Heart left ventricle (tissue), 16 donors: ENCODE results near the gene TMEM51. TPM values are rescaled to one million over a fixed set of nuclear protein-coding genes. Genes with fewer than 3 reads are reported as not detected.

Experiments used
- ATAC-seq, 4 donors: fragments of 200-7000 bp; cut with Tn5 transposase; one replicate each; pipeline ENCODE4 v1.9.1; 2020 to 2022; ENCODE audit warnings: moderate library complexity in 4 of 4, mild to moderate bottlenecking in 3 of 4, moderate number of reproducible peaks in 1 of 4
- DNase-seq, 5 donors: peaks; one replicate each; pipeline ENCODE4 v3.0.0-alpha.2; 2020
- H3K27ac ChIP-seq, 12 donors: fragments of 200-600 bp; sonication (generic) in 4 of 12; one replicate each; pipeline versions ENCODE4 v1.5.0 to v1.8.0; 2016 to 2022; ENCODE audit warnings: mild to moderate bottlenecking in 2 of 12
- H3K27me3 ChIP-seq, 9 donors: fragments of 200-600 bp; sonication (generic) in 2 of 9; one replicate each; pipeline versions ENCODE4 v1.5.1 to v1.8.0; 2016 to 2022; ENCODE audit warnings: mild to moderate bottlenecking in 3 of 9
- H3K36me3 ChIP-seq, 9 donors: fragments of 200-600 bp; sonication (generic) in 2 of 9; one replicate each; pipeline versions ENCODE4 v1.5.0 to v1.8.0; 2018 to 2022; ENCODE audit warnings: mild to moderate bottlenecking in 2 of 9
- H3K4me1 ChIP-seq, 12 donors: fragments of 200-600 bp; sonication (generic) in 4 of 12; one replicate each; pipeline versions ENCODE4 v1.5.0 to v1.8.0; 2016 to 2022; ENCODE audit warnings: mild to moderate bottlenecking in 3 of 12
- H3K4me3 ChIP-seq, 12 donors: fragments of 200-600 bp; sonication (generic) in 4 of 12; one replicate each; pipeline versions ENCODE4 v1.5.0 to v1.8.0; 2017 to 2022; ENCODE audit warnings: mild to moderate bottlenecking in 9 of 12, moderate library complexity in 4 of 12
- H3K9me3 ChIP-seq, 12 donors: fragments of 200-600 bp; sonication (generic) in 4 of 12; one replicate each; pipeline versions ENCODE4 v1.5.0 to v1.8.0; 2016 to 2022; ENCODE audit warnings: mild to moderate bottlenecking in 1 of 12
- POLR2A ChIP-seq, 2 donors: fragments of 450-650 bp; IDR thresholded peaks; one replicate each; pipeline ENCODE4 v1.6.1; 2017; ENCODE audit warnings: antibody characterized with exemption in 2 of 2, mild to moderate bottlenecking in 2 of 2, moderate library complexity in 2 of 2
- WGBS, 4 donors: extraction: QIAGEN DNeasy Blood & Tissue Kit in 2 of 4; methylation state at CpG; one replicate each; pipeline versions ENCODE4 v1.1.5 to v1.1.7; 2013 to 2018; 5-methylcytosine and 5-hydroxymethylcytosine counted together
- intact Hi-C, 10 donors: fragments of 100-400 bp; cut with DNase I; formaldehyde crosslinking; loops; one replicate each; pipeline versions ENCODE4 v1.11.1 to v1.14.2; 2022
- polyA plus RNA-seq, 2 donors: library from polyadenylated mRNA; stranded (reverse); fragments of 200-250 nt; gene quantifications; one replicate each; pipeline ENCODE4 v1.2.3, GENCODE V29; 2013
- total RNA-seq, 9 donors: library from RNA; depleted of rRNA in 2 of 9; stranded (reverse); fragments of >200 nt in 2 of 9; fragmentation: NEBNext Ultra II Directional in 3 of 9; extraction: Animal tissue kit (Norgen Biotek cat#: 25700) in 3 of 9; gene quantifications; one replicate each; pipeline versions ENCODE4 v1.1.0 to v1.2.4, GENCODE V29; 2016 to 2023
- TF ChIP-seq, protein P1 (sequence below), 12 donors: fragments of 200-600 bp; sonication (generic) in 4 of 12; IDR thresholded peaks; one replicate each; pipeline versions ENCODE4 v1.5.0 to v1.8.0; 2018 to 2022; ENCODE audit warnings: antibody characterized with exemption in 12 of 12, mild to moderate bottlenecking in 5 of 12
- donor health status: ischemic (EF 13 %, LVEDD 7.1; RV severe dilation, severe dysfunction).
- donor health status: healthy with polysubstance abuse.
- donor health status: DM: no; HTN: yes; CAD: no.
- donor health status: DM: no; HTN: no; CAD: no.
- donor health status: ischemic (EF 25% LVEDD 6.9; RV normal size, moderate dysfunction).
- donor health status: ischemic (EF 25% LVEDD 5.7; RV mildly dilated, moderate dysfunction).
- donor health status: healthy.
- donor health status: DM: yes; HTN: yes; CAD: no.
- donor health status: ischemic (EF 35%, LVEDD 5.7; RV mildly dilated, moderate dysfunction).
- donor health status: nonischemic (EF 11% LVEDD 7.7; RV severe dilation, severe dysfunction).
- donor health status: DM: yes; HTN: yes; CAD: no.
- donor health status: PGD.
- donor health status: ischemic (EF 29% LVEDD 5.4; RV normal size, mild dysfunction).
- donor health status: nonischemic (EF 23%, LVEDD 6.1; RV moderate dilation, normal function).

Gene TMEM51
- total and polyA plus RNA-seq, 11 donors: 2.0 to 9.5 (median 3.8) TPM

DNA sequence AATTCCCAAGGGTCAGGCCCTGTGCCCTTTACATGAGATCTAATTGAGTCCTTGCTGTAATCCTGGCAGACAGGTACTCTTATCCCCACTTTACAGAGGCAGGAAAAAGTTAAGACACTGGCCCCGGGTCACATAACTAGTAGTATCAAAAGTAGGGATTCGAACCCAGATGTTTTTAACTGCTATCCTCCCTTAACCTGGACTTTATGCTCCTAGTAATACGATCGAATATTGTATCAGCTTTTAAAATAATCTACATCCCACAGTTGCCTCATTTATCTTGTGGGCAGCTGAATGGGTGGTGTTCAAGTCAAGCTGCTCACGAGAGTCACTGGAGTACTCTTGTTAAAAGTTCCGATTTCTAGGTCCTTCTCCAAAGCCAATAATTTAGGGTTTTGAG, 25.5 kb upstream of the TMEM51 start:
- peaks cover 0 to 9% (median 0%) of the 10 kb centered on the region in 12 donors for H3K9me3 ChIP-seq
- intact Hi-C loops: loop anchor here (1.0 to 10.0 kb wide), 9 partner anchors 144 to 307 kb away; partner anchors contain the start of gene CTRC (in 2 of the 10)
- DNase-seq (no peak), ATAC-seq (no peak)
- H3K27ac ChIP-seq: no peak overlapping the region
- peaks cover 0 to 5% (median 0%) of the 10 kb centered on the region in 12 donors for H3K4me1 ChIP-seq
- H3K4me3 ChIP-seq: no peak overlapping the region
- TF ChIP-seq, protein P1, sequence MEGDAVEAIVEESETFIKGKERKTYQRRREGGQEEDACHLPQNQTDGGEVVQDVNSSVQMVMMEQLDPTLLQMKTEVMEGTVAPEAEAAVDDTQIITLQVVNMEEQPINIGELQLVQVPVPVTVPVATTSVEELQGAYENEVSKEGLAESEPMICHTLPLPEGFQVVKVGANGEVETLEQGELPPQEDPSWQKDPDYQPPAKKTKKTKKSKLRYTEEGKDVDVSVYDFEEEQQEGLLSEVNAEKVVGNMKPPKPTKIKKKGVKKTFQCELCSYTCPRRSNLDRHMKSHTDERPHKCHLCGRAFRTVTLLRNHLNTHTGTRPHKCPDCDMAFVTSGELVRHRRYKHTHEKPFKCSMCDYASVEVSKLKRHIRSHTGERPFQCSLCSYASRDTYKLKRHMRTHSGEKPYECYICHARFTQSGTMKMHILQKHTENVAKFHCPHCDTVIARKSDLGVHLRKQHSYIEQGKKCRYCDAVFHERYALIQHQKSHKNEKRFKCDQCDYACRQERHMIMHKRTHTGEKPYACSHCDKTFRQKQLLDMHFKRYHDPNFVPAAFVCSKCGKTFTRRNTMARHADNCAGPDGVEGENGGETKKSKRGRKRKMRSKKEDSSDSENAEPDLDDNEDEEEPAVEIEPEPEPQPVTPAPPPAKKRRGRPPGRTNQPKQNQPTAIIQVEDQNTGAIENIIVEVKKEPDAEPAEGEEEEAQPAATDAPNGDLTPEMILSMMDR (IDR thresholded peaks at IDR 0.05): no peak
- TF ChIP-seq POLR2A (IDR thresholded peaks at IDR 0.05): no peak
- H3K27me3 ChIP-seq: peaks cover 0 to 1% (median 0%) of the 10 kb centered on the region in 9 donors
- H3K36me3 ChIP-seq: no peaks in the 10 kb centered on the region
- 74 to 83% (median 78%) methylated on average over 6 of the region's 6 CpGs for WGBS, 4 donors

DNA sequence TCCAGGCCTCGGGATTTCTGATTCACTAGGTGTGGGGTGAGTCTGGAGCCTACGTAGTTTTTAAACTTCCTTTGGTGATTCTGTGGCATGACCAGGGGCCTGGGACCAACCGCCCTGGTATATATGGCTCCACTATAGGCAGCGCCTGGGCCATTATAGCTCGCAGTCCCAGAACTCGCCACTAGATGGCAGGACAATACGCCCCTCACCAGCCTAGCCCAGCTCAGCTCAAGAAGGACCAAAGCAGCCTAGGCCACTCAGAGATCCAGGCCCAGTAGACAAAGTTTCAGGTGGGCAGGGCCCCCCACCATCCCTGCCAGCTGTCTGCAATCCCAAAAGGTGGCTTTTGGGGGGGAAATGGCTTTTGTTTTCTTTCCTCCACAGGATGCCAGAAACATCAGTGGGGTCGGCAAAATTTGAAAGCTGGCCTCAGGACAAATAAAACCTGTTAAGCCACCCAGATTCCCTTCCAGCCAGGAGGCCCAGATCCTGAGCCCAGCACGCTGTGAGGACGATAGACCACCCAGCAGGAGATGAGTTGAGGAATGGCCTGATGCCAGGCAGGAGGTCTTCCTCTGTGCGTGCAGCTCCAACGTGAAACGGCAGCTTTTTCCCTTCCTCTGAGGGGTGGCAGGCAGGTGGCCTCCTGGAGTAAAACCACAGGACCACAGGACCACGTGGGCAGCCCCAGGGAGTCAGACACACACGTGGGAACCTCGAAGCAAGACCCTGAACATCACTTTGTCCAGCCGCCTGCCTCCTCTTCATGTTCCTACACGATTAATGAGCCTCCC, 24.8 kb upstream of the TMEM51 start:
- DNase-seq (peak; percentile 49 to 77 (median 65)), ATAC-seq (peak; percentile 76 to 93 (median 88))
- WGBS, 4 donors: 28 to 40% (median 38%) methylated on average over 13 to 18 of the region's 18 CpGs
- intact Hi-C loops: loop anchor here (1.0 to 10.0 kb wide), 9 partner anchors 144 to 306 kb away; partner anchors contain the start of gene CTRC (in 2 of the 10)
- peaks cover 0 to 5% (median 0%) of the 10 kb centered on the region in 12 donors for H3K4me1 ChIP-seq
- H3K4me3 ChIP-seq: no peak overlapping the region
- TF ChIP-seq, protein P1 (IDR thresholded peaks at IDR 0.05): peak; percentile 69 to 93 (median 87)
- TF ChIP-seq POLR2A (IDR thresholded peaks at IDR 0.05): no peak
- peaks cover 0 to 5% (median 0%) of the 10 kb centered on the region in 9 donors for H3K27me3 ChIP-seq
- no peaks in the 10 kb centered on the region for H3K36me3 ChIP-seq
- peaks cover 0 to 9% (median 0%) of the 10 kb centered on the region in 12 donors for H3K9me3 ChIP-seq
- H3K27ac ChIP-seq: no peak overlapping the region

DNA sequence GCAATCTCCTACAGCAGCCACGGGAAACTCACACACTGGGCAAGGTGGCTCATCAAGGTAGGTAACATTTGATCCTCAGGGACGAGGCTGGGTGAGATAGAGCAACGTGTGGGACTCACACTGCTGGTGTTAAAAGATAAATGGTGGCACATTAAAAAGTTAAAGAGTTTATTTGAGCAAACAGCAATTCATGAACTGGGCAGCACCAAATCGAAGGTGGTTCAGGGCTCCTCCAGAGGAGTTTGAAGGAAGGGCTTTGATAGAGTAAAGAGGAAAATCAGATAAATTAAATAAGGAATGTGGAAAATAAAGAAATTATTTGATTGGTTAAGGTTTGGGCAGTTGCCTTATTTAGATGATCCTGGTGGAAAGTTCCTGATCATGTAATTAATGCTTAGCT, 23.6 kb upstream of the TMEM51 start:
- DNase-seq (no peak), ATAC-seq (no peak)
- H3K4me3 ChIP-seq: no peak overlapping the region
- peaks cover 0 to 9% (median 0%) of the 10 kb centered on the region in 12 donors for H3K9me3 ChIP-seq
- H3K27me3 ChIP-seq: peaks cover 0 to 10% (median 0%) of the 10 kb centered on the region in 9 donors
- H3K36me3 ChIP-seq: no peaks in the 10 kb centered on the region
- intact Hi-C loops: loop anchor here in 8 of 10 donors (2.0 to 10.0 kb wide), 8 partner anchors 142 to 305 kb away; partner anchors contain the start of gene CTRC (in 2 of the 8)
- no peaks in the 10 kb centered on the region for H3K4me1 ChIP-seq
- no peak for TF ChIP-seq POLR2A (IDR thresholded peaks at IDR 0.05)
- H3K27ac ChIP-seq: no peak overlapping the region
- 78 to 91% (median 87%) methylated on average over 4 of the region's 4 CpGs for WGBS, 4 donors

- Histone ChIP-seq H3K4me3 (no peak overlapping the region), H3K27me3 (peaks cover 0 to 13% (median 0%) of the 10 kb centered on the region in 9 donors), H3K36me3 (no peaks in the 10 kb centered on the region), H3K9me3 (peaks cover 0 to 9% (median 0%) of the 10 kb centered on the region in 12 donors), H3K4me1 (no peaks in the 10 kb centered on the region), H3K27ac (no peak overlapping the region)
- ATAC-seq (no peak), DNase-seq (no peak)
- 82 to 90% (median 86%) methylated on average over 3 of the region's 3 CpGs for WGBS, 4 donors
- intact Hi-C loops: loop anchor here in 1 of 10 donors (10.0 kb wide), 1 partner anchor 284 kb away; no protein-coding TSS in a partner anchor
- TF ChIP-seq, protein P1 (IDR thresholded peaks at IDR 0.05): no peak
- no peak for TF ChIP-seq POLR2A (IDR thresholded peaks at IDR 0.05)
Observed at GRCh38 chr1:15130607-15131006, 22.9 kb upstream of the TMEM51 start.
